Activated CD8-positive, alpha-beta memory T cell treated with anti-CD3 and anti-CD28 coated beads for 48 hours (primary cell): Measurements from ENCODE around the gene ECHS1.

Experiments used
- DNase-seq, 3 experiments: peaks; one replicate each; pipeline ENCODE4 v3.0.0-alpha.2; 2020; ENCODE audit warnings: low read depth in 2 of 3, low spot score in 2 of 3

The ECHS1 gene

GRCh38 chr10:133359554-133359971, 13.6 kb downstream of the ECHS1 start:
- no peak for DNase-seq

GRCh38 chr10:133358925-133359310, 14.2 kb downstream of the ECHS1 start:
- DNase-seq, result no peak

GRCh38 chr10:133358162-133358924, 14.8 kb downstream of the ECHS1 start:
- DNase-seq, result no peak

- DNase-seq, result peak; percentile 49 to 75 (median 61)
Observed at GRCh38 chr10:133357285-133358161, 15.6 kb downstream of the ECHS1 start, which contains the start of gene FUOM. Gene FUOM, minus strand, starts transcription at chr10:133358019. Its CDS starts 12 bp downstream, at chr10:133358007.

GRCh38 chr10:133356549-133357284, 16.4 kb downstream of the ECHS1 start:
- DNase-seq, result no peak

GRCh38 chr10:133355991-133356390, 17.2 kb downstream of the ECHS1 start:
- no peak for DNase-seq

GRCh38 chr10:133355266-133355665, 17.9 kb downstream of the ECHS1 start:
- no peak for DNase-seq

- DNase-seq, result no peak
Observed at GRCh38 chr10:133354672-133355240, 18.4 kb downstream of the ECHS1 start.

GRCh38 chr10:133353988-133354605, 19.1 kb downstream of the ECHS1 start:
- DNase-seq, result no peak

GRCh38 chr10:133353202-133353959, 19.8 kb downstream of the ECHS1 start:
- no peak for DNase-seq

GRCh38 chr10:133351408-133352318, 21.5 kb downstream of the ECHS1 start:
- DNase-seq, result no peak

- no peak for DNase-seq
Observed at GRCh38 chr10:133350950-133351329, 22.2 kb downstream of the ECHS1 start.

- no peak for DNase-seq
Observed at GRCh38 chr10:133350283-133350949, 22.7 kb downstream of the ECHS1 start.

- no peak for DNase-seq
Observed at GRCh38 chr10:133349577-133350011, 23.6 kb downstream of the ECHS1 start.

- DNase-seq, result no peak
Observed at GRCh38 chr10:133349160-133349568, 24.0 kb downstream of the ECHS1 start.

GRCh38 chr10:133347710-133348517, 25.2 kb downstream of the ECHS1 start:
- DNase-seq, result no peak

GRCh38 chr10:133346413-133346812, 26.7 kb downstream of the ECHS1 start:
- DNase-seq, result no peak
